Adipose tissue (tissue), 3 donors: ENCODE data around the gene PSMD3. TPM values are rescaled to one million over a fixed set of nuclear protein-coding genes. Genes with fewer than 3 reads are reported as not detected.

ENCODE experiments used
- H3K27ac ChIP-seq: one replicate; pipeline ENCODE4 v1.5.1; 2013; ENCODE audit warnings: low read depth, low read length
- WGBS, 3 donors: extraction: QIAGEN DNeasy Blood & Tissue Kit; methylation state at CpG; one replicate each; pipeline ENCODE4 v1.1.7; 2013; 5-methylcytosine and 5-hydroxymethylcytosine counted together
- polyA plus RNA-seq, 3 donors: library from polyadenylated mRNA; stranded (reverse); fragments of 200-250 nt; gene quantifications; one replicate each; pipeline ENCODE4 v1.2.3, GENCODE V29; 2013
- donor health status: healthy with polysubstance abuse.
- donor health status: Bipolar disorder and iron deficiency.
- donor health status: healthy.

The PSMD3 gene
- polyA plus RNA-seq, 3 donors: 42.6 to 81.7 (median 54.8) TPM

- WGBS, 3 donors: 76 to 80% (median 79%) methylated on average over 23 to 26 of the region's 26 CpGs
- no peak overlapping the region for H3K27ac ChIP-seq
These were observed 35.7 kb downstream of the PSMD3 start for GRCh38 chr17:40015998-40016985.

GRCh38 chr17:40017422-40018080, 36.9 kb downstream of the PSMD3 start:
- WGBS, 3 donors: 44 to 52% (median 48%) methylated on average over 15 of the region's 15 CpGs
- no peak overlapping the region for H3K27ac ChIP-seq

- 44 to 58% (median 47%) methylated on average over 14 to 15 of the region's 15 CpGs for WGBS, 3 donors
These were observed 37.9 kb downstream of the PSMD3 start for GRCh38 chr17:40018211-40019121.

GRCh38 chr17:40019140-40019991, 38.8 kb downstream of the PSMD3 start:
- H3K27ac ChIP-seq: no peak overlapping the region
- WGBS, 3 donors: 68 to 81% (median 74%) methylated on average over 22 to 24 of the region's 24 CpGs

More at GRCh38 chr17:40018211-40019121, 37.9 kb downstream of the PSMD3 start:
- no peak overlapping the region for H3K27ac ChIP-seq

GRCh38 chr17:40020146-40020545, 39.5 kb downstream of the PSMD3 start:
- WGBS, 3 donors: 92 to 95% (median 93%) methylated on average over 13 of the region's 13 CpGs
- H3K27ac ChIP-seq: no peak overlapping the region

- no peak overlapping the region for H3K27ac ChIP-seq
- 60 to 97% (median 70%) methylated on average over 9 of the region's 9 CpGs for WGBS, 3 donors
These were observed 40.9 kb downstream of the PSMD3 start for GRCh38 chr17:40021451-40021971.

- H3K27ac ChIP-seq: no peak overlapping the region
- WGBS, 3 donors: 88 to 96% (median 96%) methylated on average over 9 of the region's 9 CpGs
These were observed 41.9 kb downstream of the PSMD3 start for GRCh38 chr17:40022497-40022896.

GRCh38 chr17:40022961-40023541, 42.4 kb downstream of the PSMD3 start:
- no peak overlapping the region for H3K27ac ChIP-seq
- WGBS, 3 donors: 64 to 84% (median 78%) methylated on average over 17 to 19 of the region's 19 CpGs

GRCh38 chr17:40023590-40024292, 43.1 kb downstream of the PSMD3 start:
- H3K27ac ChIP-seq: no peak overlapping the region
- 50 to 70% (median 67%) methylated on average over 10 of the region's 10 CpGs for WGBS, 3 donors

- WGBS, 3 donors: 91 to 95% (median 94%) methylated on average over 8 of the region's 8 CpGs
- no peak overlapping the region for H3K27ac ChIP-seq
These were observed 44.3 kb downstream of the PSMD3 start for GRCh38 chr17:40024901-40025300.

GRCh38 chr17:40025559-40025958, 45.0 kb downstream of the PSMD3 start:
- WGBS, 3 donors: 84 to 87% (median 85%) methylated on average over 2 of the region's 2 CpGs
- no peak overlapping the region for H3K27ac ChIP-seq

- WGBS, 3 donors: 65 to 77% (median 76%) methylated on average over 22 of the region's 22 CpGs
- no peak overlapping the region for H3K27ac ChIP-seq
These were observed 45.6 kb downstream of the PSMD3 start for GRCh38 chr17:40025991-40026815.

GRCh38 chr17:40026816-40027613, 46.4 kb downstream of the PSMD3 start:
- 27 to 40% (median 36%) methylated on average over 33 of the region's 33 CpGs for WGBS, 3 donors
- H3K27ac ChIP-seq: no peak overlapping the region

GRCh38 chr17:40027614-40028012, 47.0 kb downstream of the PSMD3 start:
- 78 to 88% (median 81%) methylated on average over 5 of the region's 5 CpGs for WGBS, 3 donors
- no peak overlapping the region for H3K27ac ChIP-seq

- H3K27ac ChIP-seq: no peak overlapping the region
- 90 to 94% (median 92%) methylated on average over 13 of the region's 13 CpGs for whole genome bisulfite sequencing, 3 donors
These were observed 48.0 kb downstream of the PSMD3 start for GRCh38 chr17:40028595-40028994.
